Osteoblast (primary cell): Measurements from ENCODE around the gene GRID1. TPM values are rescaled to one million over a fixed set of nuclear protein-coding genes. Genes with fewer than 3 reads are reported as not detected.

Experiments
- DNase-seq: peaks from one replicate; pipeline ENCODE4 v3.0.0; 2011; ENCODE audit warnings: low spot score, mixed read lengths; ENCODE audit not compliant: insufficient read length; ENCODE audit errors: missing footprints
- H2AFZ ChIP-seq: 2 replicates; pipeline ENCODE4 v1.6.0; 2011; ENCODE audit warnings: mild to moderate bottlenecking, low read length
- H3K27ac ChIP-seq: 2 replicates; pipeline ENCODE4 v1.5.1; 2011; ENCODE audit warnings: mild to moderate bottlenecking, low read depth, low read length, moderate library complexity
- H3K27me3 ChIP-seq: 2 replicates; pipeline ENCODE4 v1.6.0; 2012; ENCODE audit warnings: mild to moderate bottlenecking, control low read depth, inconsistent platforms, low read length, moderate library complexity; ENCODE audit not compliant: insufficient read depth
- H3K36me3 ChIP-seq: 2 replicates; pipeline ENCODE4 v1.5.1; 2011; ENCODE audit warnings: mild to moderate bottlenecking, low read length, control low read depth, moderate library complexity; ENCODE audit not compliant: insufficient read depth
- H3K4me1 ChIP-seq: 2 replicates; pipeline ENCODE4 v1.5.1; 2011; ENCODE audit warnings: mild to moderate bottlenecking, low read length, control low read depth, moderate library complexity; ENCODE audit not compliant: insufficient read depth
- H3K4me2 ChIP-seq: 2 replicates; pipeline ENCODE4 v1.6.0; 2011; ENCODE audit warnings: mild to moderate bottlenecking, low read length; ENCODE audit not compliant: insufficient read depth
- H3K4me3 ChIP-seq: fragments of 200-600 bp; sonication (generic); 3 replicates; pipeline ENCODE4 v1.5.1; 2012; ENCODE audit warnings: mild to moderate bottlenecking, low read length, inconsistent platforms; ENCODE audit not compliant: insufficient read depth
- H3K79me2 ChIP-seq: 2 replicates; pipeline ENCODE4 v1.6.0; 2012; ENCODE audit warnings: mild to moderate bottlenecking, low read length, control low read depth, inconsistent platforms; ENCODE audit not compliant: insufficient read depth
- H3K9me3 ChIP-seq: 2 replicates; pipeline ENCODE4 v1.5.1; 2011; ENCODE audit warnings: low read depth, low read length, control low read depth
- H4K20me1 ChIP-seq: 2 replicates; pipeline ENCODE4 v1.6.0; 2012; ENCODE audit warnings: mild to moderate bottlenecking, low read length, control low read depth; ENCODE audit not compliant: insufficient read depth
- CTCF ChIP-seq: IDR thresholded peaks from 2 replicates; pipeline ENCODE4 v1.5.1; 2011; ENCODE audit warnings: mild to moderate bottlenecking, low read depth, low read length, moderate library complexity; ENCODE audit errors: extremely low read depth
- total RNA-seq: library from RNA; depleted of rRNA; stranded (reverse); fragments of >200 nt; gene quantifications from 2 replicates; pipeline ENCODE4 v1.2.3, GENCODE V29; 2012

Gene GRID1
- total RNA-seq, 1 donor, result not detected

- Histone ChIP-seq H2AFZ (no peak overlapping the region), H3K27me3 (no peaks in the 10 kb centered on the region), H3K4me3 (no peak overlapping the region), H3K4me1 (no peaks in the 10 kb centered on the region), H3K9me3 (no peaks in the 10 kb centered on the region), H4K20me1 (no peaks in the 10 kb centered on the region), H3K4me2 (no peak overlapping the region), H3K27ac (no peak overlapping the region), H3K79me2 (no peaks in the 10 kb centered on the region), H3K36me3 (no peaks in the 10 kb centered on the region)
- no peak for DNase-seq
- TF ChIP-seq CTCF, result no peak
Measured at GRCh38 chr10:85621562-85621961, 745.0 kb downstream of the GRID1 start.

- no peak for TF ChIP-seq CTCF
- no peak overlapping the region for H2AFZ ChIP-seq
Measured at GRCh38 chr10:85620807-85621206, 745.8 kb downstream of the GRID1 start.

GRCh38 chr10:85619832-85620231 lies 746.8 kb downstream of the GRID1 start:
- no peaks in the 10 kb centered on the region for H4K20me1 ChIP-seq
- H3K27me3 ChIP-seq, result no peaks in the 10 kb centered on the region
- no peak overlapping the region for H3K4me2 ChIP-seq
- no peaks in the 10 kb centered on the region for H3K36me3 ChIP-seq
- no peaks in the 10 kb centered on the region for H3K79me2 ChIP-seq
- H3K4me1 ChIP-seq, result no peaks in the 10 kb centered on the region
- H3K9me3 ChIP-seq, result no peaks in the 10 kb centered on the region
- H3K27ac ChIP-seq, result no peak overlapping the region
- DNase-seq, result no peak
- no peak overlapping the region for H2AFZ ChIP-seq
- TF ChIP-seq CTCF, result no peak
- H3K4me3 ChIP-seq, result no peak overlapping the region

More at GRCh38 chr10:85620807-85621206, 745.8 kb downstream of the GRID1 start:
- Histone ChIP-seq H3K36me3 (no peaks in the 10 kb centered on the region), H3K79me2 (no peaks in the 10 kb centered on the region), H3K4me3 (no peak overlapping the region), H3K4me2 (no peak overlapping the region), H4K20me1 (no peaks in the 10 kb centered on the region), H3K4me1 (no peaks in the 10 kb centered on the region), H3K27me3 (no peaks in the 10 kb centered on the region), H3K9me3 (no peaks in the 10 kb centered on the region), H3K27ac (no peak overlapping the region)
- no peak for DNase-seq

GRCh38 chr10:85618841-85619240 lies 747.8 kb downstream of the GRID1 start:
- Histone ChIP-seq H3K27me3 (no peaks in the 10 kb centered on the region), H3K36me3 (no peaks in the 10 kb centered on the region), H3K79me2 (no peaks in the 10 kb centered on the region), H3K4me1 (no peaks in the 10 kb centered on the region), H3K4me3 (no peak overlapping the region), H4K20me1 (no peaks in the 10 kb centered on the region), H3K9me3 (no peaks in the 10 kb centered on the region), H3K27ac (no peak overlapping the region), H2AFZ (no peak overlapping the region), H3K4me2 (no peak overlapping the region)
- DNase-seq, result no peak
- TF ChIP-seq CTCF, result no peak
